ENCODE measurements around the gene MTAP.

Gene MTAP

DNA sequence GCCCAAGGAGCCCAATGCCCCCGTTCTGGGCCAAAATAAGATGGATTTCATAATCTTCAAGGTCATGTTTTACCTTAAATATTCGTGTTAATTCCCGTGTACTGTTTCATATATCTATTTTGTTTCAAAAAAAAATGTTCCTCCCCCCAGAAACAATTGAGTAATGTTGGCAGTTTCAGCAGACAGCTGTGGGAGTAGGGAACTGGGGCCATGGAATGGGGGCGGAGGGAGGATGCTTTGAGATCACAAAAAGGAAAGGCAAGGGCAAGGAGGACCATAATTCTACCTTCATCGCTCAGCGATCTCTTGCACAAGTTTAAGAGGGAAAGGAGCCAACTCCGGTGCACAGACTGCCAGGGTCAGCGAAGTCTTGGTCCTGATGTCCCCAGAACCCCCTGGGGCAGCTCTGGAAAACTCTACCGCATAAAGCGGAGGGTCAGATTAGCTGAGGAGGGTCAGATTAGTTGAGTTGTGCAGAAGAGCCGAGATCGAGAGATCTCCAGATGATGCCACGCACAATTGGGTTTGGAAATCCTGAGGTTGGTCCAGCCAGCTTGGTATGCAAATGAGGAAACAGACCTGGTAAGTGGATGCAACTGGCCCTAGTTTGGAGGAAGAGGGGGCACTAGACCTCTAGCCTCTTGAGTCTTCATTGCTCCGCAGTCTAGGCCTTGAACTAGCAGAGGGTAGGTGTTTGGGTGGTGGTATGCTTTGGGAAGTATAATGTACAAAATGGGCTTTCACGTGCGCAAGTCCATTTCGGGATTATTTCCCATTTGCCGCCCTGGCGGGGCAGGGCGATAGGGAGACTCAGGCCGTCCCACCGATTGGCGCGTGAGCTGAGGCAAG, 167.7 kb downstream of the MTAP start:
- H3K4me3 ChIP-seq (ENCODE audit: low read length) = no peak overlapping the region
- no peak for TF ChIP-seq ZNF274 (IDR thresholded peaks at IDR 0.05; ENCODE audit: low read depth, low read length)

DNA sequence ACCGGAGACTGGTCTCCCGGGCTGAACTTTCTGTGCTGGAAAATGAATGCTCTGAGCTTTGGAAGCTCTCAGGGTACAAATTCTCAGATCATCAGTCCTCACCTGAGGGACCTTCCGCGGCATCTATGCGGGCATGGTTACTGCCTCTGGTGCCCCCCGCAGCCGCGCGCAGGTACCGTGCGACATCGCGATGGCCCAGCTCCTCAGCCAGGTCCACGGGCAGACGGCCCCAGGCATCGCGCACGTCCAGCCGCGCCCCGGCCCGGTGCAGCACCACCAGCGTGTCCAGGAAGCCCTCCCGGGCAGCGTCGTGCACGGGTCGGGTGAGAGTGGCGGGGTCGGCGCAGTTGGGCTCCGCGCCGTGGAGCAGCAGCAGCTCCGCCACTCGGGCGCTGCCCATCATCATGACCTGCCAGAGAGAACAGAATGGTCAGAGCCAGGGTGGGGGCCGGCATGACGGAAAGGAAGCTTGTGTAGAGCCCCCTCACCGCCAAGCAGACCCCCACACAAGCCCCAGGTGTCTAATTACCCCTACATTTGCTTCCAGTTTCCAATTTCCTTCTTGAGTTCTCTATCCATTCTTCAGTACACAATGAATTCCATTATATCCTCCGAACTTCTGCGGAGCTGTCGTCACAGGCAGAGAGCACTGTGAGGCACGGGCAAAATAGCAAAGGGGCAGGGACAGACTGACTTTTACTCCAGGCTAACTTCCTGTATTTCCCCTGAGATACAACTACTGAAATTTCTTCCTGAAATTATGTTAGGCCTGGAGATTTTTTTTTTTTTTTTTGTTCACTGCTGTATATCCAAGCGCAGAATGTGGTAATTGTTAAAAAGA, 168.6 kb downstream of the MTAP start:
- H3K4me3 ChIP-seq (ENCODE audit: low read length) = no peak overlapping the region
- no peak for TF ChIP-seq ZNF274 (IDR thresholded peaks at IDR 0.05; ENCODE audit: low read depth, low read length)

DNA sequence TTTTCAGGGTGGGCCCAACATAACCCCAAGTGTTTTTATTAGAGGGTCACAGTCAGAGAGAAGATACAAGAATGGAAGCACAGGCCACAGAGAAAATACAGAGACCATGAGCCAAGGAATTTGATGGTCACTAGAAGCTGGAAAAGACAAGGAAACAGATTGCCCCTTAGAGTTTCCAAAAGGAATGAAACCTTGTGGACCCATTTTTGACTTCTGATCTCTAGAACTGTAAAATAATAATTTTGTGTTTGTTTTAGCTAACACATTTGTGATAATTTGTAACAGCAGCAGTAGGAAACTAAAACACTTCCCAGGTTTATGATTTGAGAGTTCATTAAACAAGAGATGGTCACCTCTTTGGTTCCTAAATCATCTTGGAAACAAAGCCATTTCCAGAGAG, 169.9 kb downstream of the MTAP start:
- H3K4me3 ChIP-seq (ENCODE audit: low read length) = no peak overlapping the region
- no peak for TF ChIP-seq ZNF274 (IDR thresholded peaks at IDR 0.05; ENCODE audit: low read depth, low read length)

DNA sequence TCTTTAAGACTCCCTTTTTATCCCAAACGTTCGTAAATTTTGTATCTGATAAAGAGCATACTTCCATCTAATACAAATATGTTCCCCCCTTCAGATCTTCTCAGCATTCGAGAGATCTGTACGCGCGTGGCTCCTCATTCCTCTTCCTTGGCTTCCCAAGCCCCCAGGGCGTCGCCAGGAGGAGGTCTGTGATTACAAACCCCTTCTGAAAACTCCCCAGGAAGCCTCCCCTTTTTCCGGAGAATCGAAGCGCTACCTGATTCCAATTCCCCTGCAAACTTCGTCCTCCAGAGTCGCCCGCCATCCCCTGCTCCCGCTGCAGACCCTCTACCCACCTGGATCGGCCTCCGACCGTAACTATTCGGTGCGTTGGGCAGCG, 171.9 kb downstream of the MTAP start:
- no peak for TF ChIP-seq ZNF274 (IDR thresholded peaks at IDR 0.05; ENCODE audit: low read depth, low read length)
- H3K4me3 ChIP-seq (ENCODE audit: low read length) = peak overlapping the region; percentile 49

DNA sequence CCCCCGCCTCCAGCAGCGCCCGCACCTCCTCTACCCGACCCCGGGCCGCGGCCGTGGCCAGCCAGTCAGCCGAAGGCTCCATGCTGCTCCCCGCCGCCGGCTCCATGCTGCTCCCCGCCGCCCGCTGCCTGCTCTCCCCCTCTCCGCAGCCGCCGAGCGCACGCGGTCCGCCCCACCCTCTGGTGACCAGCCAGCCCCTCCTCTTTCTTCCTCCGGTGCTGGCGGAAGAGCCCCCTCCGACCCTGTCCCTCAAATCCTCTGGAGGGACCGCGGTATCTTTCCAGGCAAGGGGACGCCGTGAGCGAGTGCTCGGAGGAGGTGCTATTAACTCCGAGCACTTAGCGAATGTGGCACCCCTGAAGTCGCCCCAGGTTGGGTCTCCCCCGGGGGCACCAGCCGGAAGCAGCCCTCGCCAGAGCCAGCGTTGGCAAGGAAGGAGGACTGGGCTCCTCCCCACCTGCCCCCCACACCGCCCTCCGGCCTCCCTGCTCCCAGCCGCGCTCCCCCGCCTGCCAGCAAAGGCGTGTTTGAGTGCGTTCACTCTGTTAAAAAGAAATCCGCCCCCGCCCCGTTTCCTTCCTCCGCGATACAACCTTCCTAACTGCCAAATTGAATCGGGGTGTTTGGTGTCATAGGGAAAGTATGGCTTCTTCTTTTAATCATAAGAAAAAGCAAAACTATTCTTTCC, 172.4 kb downstream of the MTAP start:
- TF ChIP-seq ZNF274 (IDR thresholded peaks at IDR 0.05; ENCODE audit: low read depth, low read length) = no peak
- H3K4me3 ChIP-seq (ENCODE audit: low read length) = peak overlapping the region; percentile 49

DNA sequence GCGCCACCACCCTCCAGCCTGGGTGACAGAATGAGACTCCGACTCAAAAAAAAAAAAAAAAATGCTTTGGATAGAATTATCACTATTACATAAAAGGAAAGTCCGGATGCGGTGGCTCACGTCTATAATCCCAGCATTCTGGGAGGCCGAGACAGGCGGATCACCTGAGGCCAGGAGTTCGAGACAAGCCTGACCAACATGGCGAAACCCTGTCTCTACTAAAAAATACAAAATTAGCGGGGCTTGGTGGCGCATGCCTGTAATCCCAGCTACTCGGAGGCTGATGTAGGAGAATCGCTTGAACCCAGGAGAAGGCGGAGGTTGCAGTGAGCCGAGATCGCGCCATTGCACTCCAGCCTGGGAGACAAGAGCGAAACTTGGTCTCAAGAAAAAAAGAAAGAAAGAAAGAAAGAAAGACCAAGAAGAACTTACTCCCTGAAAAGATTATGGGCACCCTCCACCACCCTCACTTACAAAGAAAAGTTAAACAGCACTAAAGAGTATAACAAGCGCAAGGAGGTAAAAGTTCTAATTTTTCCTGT, 174.0 kb downstream of the MTAP start:
- no peak for TF ChIP-seq ZNF274 (IDR thresholded peaks at IDR 0.05; ENCODE audit: low read depth, low read length)
- no peak overlapping the region for H3K4me3 ChIP-seq (ENCODE audit: low read length)

DNA sequence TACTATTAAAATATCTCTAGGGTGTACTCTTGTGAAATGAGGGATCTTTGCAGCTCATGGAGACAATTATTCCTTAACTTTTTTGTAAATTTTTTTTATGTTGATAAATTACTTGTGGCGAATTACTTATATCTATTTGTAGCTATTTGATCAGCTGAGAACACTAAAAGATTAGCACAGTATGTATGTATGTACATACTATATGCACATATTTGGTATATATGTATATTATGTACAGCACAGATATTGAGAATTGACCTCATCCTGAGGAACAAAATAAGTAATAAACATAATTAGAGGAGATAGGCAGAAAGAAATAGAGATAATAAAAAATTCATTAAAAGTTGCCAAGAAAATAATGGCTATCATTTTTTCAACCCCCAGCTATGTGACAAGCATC, 180.0 kb downstream of the MTAP start:
- H3K4me3 ChIP-seq (ENCODE audit: low read length) = no peak overlapping the region
- no peak for TF ChIP-seq ZNF274 (IDR thresholded peaks at IDR 0.05; ENCODE audit: low read depth, low read length)

DNA sequence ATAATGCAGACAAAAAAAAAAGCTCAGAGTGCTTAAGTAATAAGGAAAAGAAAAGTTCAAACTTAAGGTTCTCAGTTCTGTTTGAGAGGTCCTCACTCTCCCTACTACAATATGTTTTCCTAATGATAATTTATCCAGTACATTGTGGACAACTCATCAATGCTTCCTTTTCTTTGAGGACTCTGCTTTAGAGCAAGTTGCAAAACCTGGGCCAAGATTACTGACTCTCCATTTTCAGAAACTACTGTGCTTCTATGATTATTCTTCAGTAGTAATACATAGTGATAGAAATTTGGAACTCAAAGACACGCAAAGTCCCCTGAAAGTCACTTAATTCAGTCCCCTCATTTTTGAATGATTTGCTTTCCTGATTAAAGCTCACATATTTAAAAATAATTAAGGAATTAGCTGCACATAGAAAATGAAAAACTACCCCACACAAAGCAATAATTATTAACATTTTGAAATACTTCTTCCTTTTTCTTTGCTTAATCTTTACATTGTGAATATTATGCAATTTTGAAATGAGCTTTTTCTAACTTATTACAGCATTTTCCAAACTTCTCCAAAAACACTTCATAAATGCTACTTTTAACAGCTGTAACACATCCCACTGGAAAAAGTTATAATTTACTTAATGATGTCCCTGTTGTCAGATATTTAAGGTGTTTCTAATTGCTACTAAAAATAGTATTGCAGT, 180.6 kb downstream of the MTAP start:
- no peak overlapping the region for H3K4me3 ChIP-seq (ENCODE audit: low read length)
- TF ChIP-seq ZNF274 (IDR thresholded peaks at IDR 0.05; ENCODE audit: low read depth, low read length) = no peak

DNA sequence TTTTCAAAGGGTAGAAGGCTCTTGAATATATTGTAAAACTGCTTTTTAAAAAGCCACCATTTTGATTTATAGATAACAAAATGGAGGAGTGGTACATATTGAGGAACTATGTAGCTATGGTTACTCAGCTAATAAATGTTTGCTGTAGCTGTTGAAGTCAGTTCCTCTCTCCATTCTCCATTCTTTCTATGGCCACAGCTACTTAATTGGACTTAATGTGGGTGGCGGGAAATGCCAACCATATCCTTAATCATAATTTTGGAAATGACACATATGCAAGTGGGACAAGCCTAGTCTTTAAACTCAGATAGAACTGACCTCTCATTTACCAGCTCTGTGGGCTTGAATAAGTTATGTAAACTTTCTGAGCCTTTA, 181.1 kb downstream of the MTAP start:
- no peak overlapping the region for H3K4me3 ChIP-seq (ENCODE audit: low read length)
- TF ChIP-seq ZNF274 (IDR thresholded peaks at IDR 0.05; ENCODE audit: low read depth, low read length) = no peak

DNA sequence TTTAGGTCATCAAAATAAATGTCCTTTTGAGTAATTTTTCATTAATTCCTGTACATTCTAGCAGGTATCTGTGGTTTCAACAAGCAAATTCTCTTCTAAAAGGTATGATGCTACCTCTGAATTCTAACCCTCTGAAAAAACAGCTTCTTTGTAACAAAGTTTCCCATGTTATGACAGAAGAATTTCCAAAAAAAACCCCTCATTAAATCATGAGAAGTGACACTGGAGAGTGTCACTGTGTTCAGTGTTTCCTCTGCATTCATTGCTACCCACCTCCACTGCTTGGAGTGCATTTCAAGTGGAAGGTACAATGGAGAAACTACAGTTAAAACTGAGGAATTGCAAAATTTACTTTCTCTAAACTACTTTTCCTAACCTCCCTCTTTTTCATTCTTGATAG, 181.7 kb downstream of the MTAP start:
- TF ChIP-seq ZNF274 (IDR thresholded peaks at IDR 0.05; ENCODE audit: low read depth, low read length) = no peak

DNA sequence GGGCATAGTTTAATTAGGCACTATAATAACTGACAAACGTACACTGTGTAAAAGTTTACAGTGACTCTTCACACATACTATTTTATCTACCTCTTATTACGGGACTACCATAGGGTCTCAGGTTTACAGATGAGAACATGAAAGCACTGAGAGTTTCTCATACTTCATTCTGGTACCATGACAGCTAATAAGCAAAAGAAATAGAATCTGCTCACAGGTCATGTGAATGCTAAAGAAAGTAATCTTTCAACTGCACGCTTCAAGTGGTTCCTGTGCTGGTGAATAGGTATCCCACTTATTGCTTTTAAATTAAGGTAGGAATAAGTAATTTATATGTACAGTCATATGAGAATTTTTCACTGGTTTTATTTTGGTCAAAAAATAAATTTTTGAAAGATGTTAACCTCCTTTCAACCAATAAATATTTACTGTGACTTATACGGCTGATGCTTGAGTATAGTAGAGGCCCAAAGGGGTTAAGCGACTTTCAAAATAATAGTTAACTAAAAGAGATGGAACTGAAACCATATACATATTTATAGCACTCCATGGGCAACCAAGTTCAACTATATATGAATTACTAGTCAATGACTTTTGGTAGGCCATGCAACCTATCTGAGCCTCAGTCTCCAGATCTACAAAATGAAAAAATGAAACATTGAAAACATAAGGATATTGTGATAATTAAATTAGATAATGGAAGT, 183.7 kb downstream of the MTAP start:
- TF ChIP-seq ZNF274 (IDR thresholded peaks at IDR 0.05; ENCODE audit: low read depth, low read length) = no peak

More for the DNA sequence above, 181.7 kb downstream of the MTAP start:
- no peak overlapping the region for H3K4me3 ChIP-seq (ENCODE audit: low read length)

More for the DNA sequence above, 183.7 kb downstream of the MTAP start:
- H3K4me3 ChIP-seq (ENCODE audit: low read length) = no peak overlapping the region

Data from GM08714 (cell line).